ENCODE measurements around the gene ATXN2L.
A peak's percentile ranks its signal among the peaks of the same experiment; 100 is the strongest.
"Not testable (repeated sequence)": the region's sequence is repeated elsewhere in the genome, so short reads cannot be mapped to it uniquely, and the experiment has no call there.

ATXN2L gene

GRCh38 chr16:28865722-28866453 is 43.1 kb downstream of the ATXN2L start:
- H3K36me3 Mint-ChIP-seq (ENCODE audit: low read depth), result peaks cover 36% of the 10 kb centered on the region
- H3K9me3 Mint-ChIP-seq, result no peaks in the 10 kb centered on the region
- peaks cover 6% of the 10 kb centered on the region for H3K27me3 Mint-ChIP-seq (ENCODE audit: low read depth, poor library complexity)
- H3K4me1 Mint-ChIP-seq, result peaks cover 36% of the 10 kb centered on the region
- H3K27ac Mint-ChIP-seq, result peak overlapping the region; percentile 95
- peak overlapping the region; percentile 97 for H3K4me3 Mint-ChIP-seq
- TF ChIP-seq, protein P1, sequence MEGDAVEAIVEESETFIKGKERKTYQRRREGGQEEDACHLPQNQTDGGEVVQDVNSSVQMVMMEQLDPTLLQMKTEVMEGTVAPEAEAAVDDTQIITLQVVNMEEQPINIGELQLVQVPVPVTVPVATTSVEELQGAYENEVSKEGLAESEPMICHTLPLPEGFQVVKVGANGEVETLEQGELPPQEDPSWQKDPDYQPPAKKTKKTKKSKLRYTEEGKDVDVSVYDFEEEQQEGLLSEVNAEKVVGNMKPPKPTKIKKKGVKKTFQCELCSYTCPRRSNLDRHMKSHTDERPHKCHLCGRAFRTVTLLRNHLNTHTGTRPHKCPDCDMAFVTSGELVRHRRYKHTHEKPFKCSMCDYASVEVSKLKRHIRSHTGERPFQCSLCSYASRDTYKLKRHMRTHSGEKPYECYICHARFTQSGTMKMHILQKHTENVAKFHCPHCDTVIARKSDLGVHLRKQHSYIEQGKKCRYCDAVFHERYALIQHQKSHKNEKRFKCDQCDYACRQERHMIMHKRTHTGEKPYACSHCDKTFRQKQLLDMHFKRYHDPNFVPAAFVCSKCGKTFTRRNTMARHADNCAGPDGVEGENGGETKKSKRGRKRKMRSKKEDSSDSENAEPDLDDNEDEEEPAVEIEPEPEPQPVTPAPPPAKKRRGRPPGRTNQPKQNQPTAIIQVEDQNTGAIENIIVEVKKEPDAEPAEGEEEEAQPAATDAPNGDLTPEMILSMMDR (IDR thresholded peaks at IDR 0.05), result no peak
- DNase-seq, result no peak

GRCh38 chr16:28866454-28866804 is 43.6 kb downstream of the ATXN2L start:
- Mint-ChIP-seq H3K9me3 (no peaks in the 10 kb centered on the region), H3K27me3 (ENCODE audit: low read depth, poor library complexity) (peaks cover 6% of the 10 kb centered on the region), H3K27ac (peak overlapping the region; percentile 32), H3K4me1 (peaks cover 36% of the 10 kb centered on the region), H3K4me3 (peak overlapping the region; percentile 36), H3K36me3 (ENCODE audit: low read depth) (peaks cover 36% of the 10 kb centered on the region)
- TF ChIP-seq, protein P1 (IDR thresholded peaks at IDR 0.05), result no peak
- no peak for DNase-seq

GRCh38 chr16:28867241-28867640 is 44.4 kb downstream of the ATXN2L start:
- peaks cover 6% of the 10 kb centered on the region for H3K27me3 Mint-ChIP-seq (ENCODE audit: low read depth, poor library complexity)
- no peak for DNase-seq
- H3K4me1 Mint-ChIP-seq, result peaks cover 36% of the 10 kb centered on the region
- peak overlapping the region; percentile 89 for H3K27ac Mint-ChIP-seq
- TF ChIP-seq, protein P1 (IDR thresholded peaks at IDR 0.05), result no peak
- H3K9me3 Mint-ChIP-seq, result no peaks in the 10 kb centered on the region
- peaks cover 32% of the 10 kb centered on the region for H3K36me3 Mint-ChIP-seq (ENCODE audit: low read depth)
- H3K4me3 Mint-ChIP-seq, result no peak overlapping the region

GRCh38 chr16:28867646-28868045 is 44.8 kb downstream of the ATXN2L start:
- DNase-seq; H3K27me3 Mint-ChIP-seq (ENCODE audit: low read depth, poor library complexity); H3K27ac Mint-ChIP-seq; H3K4me3 Mint-ChIP-seq; H3K9me3 Mint-ChIP-seq: not testable (repeated sequence)
- peaks cover 36% of the 10 kb centered on the region for H3K4me1 Mint-ChIP-seq
- peaks cover 32% of the 10 kb centered on the region for H3K36me3 Mint-ChIP-seq (ENCODE audit: low read depth)

- H3K27me3 Mint-ChIP-seq (ENCODE audit: low read depth, poor library complexity), result peaks cover 6% of the 10 kb centered on the region
- DNase-seq, result no peak
- no peaks in the 10 kb centered on the region for H3K9me3 Mint-ChIP-seq
- H3K4me1 Mint-ChIP-seq, result peaks cover 27% of the 10 kb centered on the region
- no peak overlapping the region for H3K27ac Mint-ChIP-seq
- peaks cover 36% of the 10 kb centered on the region for H3K36me3 Mint-ChIP-seq (ENCODE audit: low read depth)
- TF ChIP-seq, protein P1 (IDR thresholded peaks at IDR 0.05), result no peak
- no peak overlapping the region for H3K4me3 Mint-ChIP-seq
Observed at GRCh38 chr16:28869201-28869600, 46.4 kb downstream of the ATXN2L start.

DNA sequence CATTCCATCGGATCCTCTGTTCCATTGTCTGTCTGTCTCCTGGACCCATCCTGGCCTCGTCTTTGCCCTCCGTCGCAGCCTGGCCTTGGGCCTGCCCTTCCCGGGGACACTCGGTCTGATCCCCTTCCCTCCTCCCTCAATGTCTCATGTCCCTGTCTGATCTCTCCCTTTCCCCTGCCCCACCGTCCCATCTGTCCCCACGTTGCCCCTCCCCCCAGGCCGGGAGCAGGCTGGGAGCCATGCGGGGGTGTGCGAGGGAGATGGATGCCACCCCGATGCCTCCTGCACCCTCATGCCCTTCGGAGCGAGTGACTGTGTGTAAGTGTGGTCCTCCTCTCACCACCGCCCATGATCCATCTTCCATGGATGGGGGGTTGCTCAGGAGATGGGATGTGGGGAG is 50.2 kb downstream of the ATXN2L start:
- TF ChIP-seq, protein P1 (IDR thresholded peaks at IDR 0.05), result no peak
- no peak for DNase-seq
- H3K4me3 Mint-ChIP-seq, result no peak overlapping the region

More for the DNA sequence above, 50.2 kb downstream of the ATXN2L start:
- peaks cover 34% of the 10 kb centered on the region for H3K36me3 Mint-ChIP-seq (ENCODE audit: low read depth)
- H3K27ac Mint-ChIP-seq, result no peak overlapping the region
- peaks cover 4% of the 10 kb centered on the region for H3K27me3 Mint-ChIP-seq (ENCODE audit: low read depth, poor library complexity)
- H3K4me1 Mint-ChIP-seq, result peaks cover 27% of the 10 kb centered on the region
- H3K9me3 Mint-ChIP-seq, result no peaks in the 10 kb centered on the region

Measured in nephron progenitor cell (in vitro differentiated cells).